Nephron progenitor cell (in vitro differentiated cells): ENCODE data around the gene C1orf50.

Source experiments
- DNase-seq: peaks from one replicate; pipeline ENCODE4 v3.0.0; 2021
- H3K27ac Mint-ChIP-seq: 2 replicates; pipeline ENCODE4 v1.8.0; 2021; ENCODE audit warnings: mild to moderate bottlenecking, moderate library complexity, mixed read lengths
- H3K27me3 Mint-ChIP-seq: 2 replicates; pipeline ENCODE4 v1.8.0; 2021; ENCODE audit warnings: mild to moderate bottlenecking, low read depth, mixed read lengths; ENCODE audit not compliant: poor library complexity
- H3K36me3 Mint-ChIP-seq: 2 replicates; pipeline ENCODE4 v1.8.0; 2021; ENCODE audit warnings: low read depth, mixed read lengths
- H3K4me1 Mint-ChIP-seq: 2 replicates; pipeline ENCODE4 v1.8.0; 2021; ENCODE audit warnings: mixed read lengths
- H3K4me3 Mint-ChIP-seq: 2 replicates; pipeline ENCODE4 v1.8.0; 2021; ENCODE audit warnings: mild to moderate bottlenecking, moderate library complexity, mixed read lengths
- H3K9me3 Mint-ChIP-seq: 2 replicates; pipeline ENCODE4 v1.8.0; 2021; ENCODE audit warnings: mild to moderate bottlenecking, moderate library complexity, mixed read lengths
- CTCF ChIP-seq: fragments of 200-600 bp; sonication (generic); IDR thresholded peaks from 2 replicates; pipeline ENCODE4 v1.5.0; 2021; ENCODE audit warnings: antibody characterized with exemption

C1orf50 gene

GRCh38 chr1:42730988-42731387 lies 36.1 kb upstream of the C1orf50 start:
- H3K36me3 Mint-ChIP-seq = no peaks in the 10 kb centered on the region
- H3K27ac Mint-ChIP-seq = no peak overlapping the region
- DNase-seq = no peak
- peaks cover 12% of the 10 kb centered on the region for H3K4me1 Mint-ChIP-seq
- no peaks in the 10 kb centered on the region for H3K9me3 Mint-ChIP-seq
- no peak overlapping the region for H3K4me3 Mint-ChIP-seq
- no peak for TF ChIP-seq CTCF
- H3K27me3 Mint-ChIP-seq = peaks cover 2% of the 10 kb centered on the region

GRCh38 chr1:42731585-42731984 lies 35.5 kb upstream of the C1orf50 start:
- no peak overlapping the region for H3K27ac Mint-ChIP-seq

GRCh38 chr1:42732126-42732680 lies 34.8 kb upstream of the C1orf50 start:
- Mint-ChIP-seq H3K4me3 (no peak overlapping the region), H3K27ac (peak overlapping the region; percentile 35), H3K4me1 (peaks cover 20% of the 10 kb centered on the region), H3K36me3 (no peaks in the 10 kb centered on the region), H3K9me3 (no peaks in the 10 kb centered on the region), H3K27me3 (peaks cover 2% of the 10 kb centered on the region)
- no peak for TF ChIP-seq CTCF
- DNase-seq = no peak

More at GRCh38 chr1:42731585-42731984, 35.5 kb upstream of the C1orf50 start:
- H3K4me3 Mint-ChIP-seq = no peak overlapping the region
- DNase-seq = no peak
- H3K36me3 Mint-ChIP-seq = no peaks in the 10 kb centered on the region
- H3K4me1 Mint-ChIP-seq = peaks cover 14% of the 10 kb centered on the region
- no peak for TF ChIP-seq CTCF
- peaks cover 2% of the 10 kb centered on the region for H3K27me3 Mint-ChIP-seq
- H3K9me3 Mint-ChIP-seq = no peaks in the 10 kb centered on the region

- no peak for TF ChIP-seq CTCF
- H3K4me1 Mint-ChIP-seq = peaks cover 22% of the 10 kb centered on the region
- H3K4me3 Mint-ChIP-seq = no peak overlapping the region
- peaks cover 2% of the 10 kb centered on the region for H3K27me3 Mint-ChIP-seq
- H3K27ac Mint-ChIP-seq = peak overlapping the region; percentile 41
- no peaks in the 10 kb centered on the region for H3K9me3 Mint-ChIP-seq
- no peak for DNase-seq
- H3K36me3 Mint-ChIP-seq = no peaks in the 10 kb centered on the region
Observed at GRCh38 chr1:42733415-42734200, 33.4 kb upstream of the C1orf50 start.

- Mint-ChIP-seq H3K27ac (peak overlapping the region; percentile 59), H3K4me3 (no peak overlapping the region), H3K27me3 (peaks cover 2% of the 10 kb centered on the region), H3K36me3 (no peaks in the 10 kb centered on the region), H3K4me1 (peaks cover 26% of the 10 kb centered on the region), H3K9me3 (no peaks in the 10 kb centered on the region)
- DNase-seq = no peak
- TF ChIP-seq CTCF = no peak
Observed at GRCh38 chr1:42734201-42735035, 32.6 kb upstream of the C1orf50 start.
